Activated T-cell treated with anti-CD3 and anti-CD28 coated beads, Interleukin-2, amount 50 U/mL, for 1 hour (primary cell): Measurements from ENCODE around the gene HKDC1.
A peak's percentile ranks its signal among the peaks of the same experiment; 100 is the strongest.
"Not testable (repeated sequence)": the region's sequence is repeated elsewhere in the genome, so short reads cannot be mapped to it uniquely, and the experiment has no call there.

Experiments used
- DNase-seq: peaks from one replicate; pipeline ENCODE4 v3.0.0-alpha.2; 2020

Gene HKDC1, protein sequence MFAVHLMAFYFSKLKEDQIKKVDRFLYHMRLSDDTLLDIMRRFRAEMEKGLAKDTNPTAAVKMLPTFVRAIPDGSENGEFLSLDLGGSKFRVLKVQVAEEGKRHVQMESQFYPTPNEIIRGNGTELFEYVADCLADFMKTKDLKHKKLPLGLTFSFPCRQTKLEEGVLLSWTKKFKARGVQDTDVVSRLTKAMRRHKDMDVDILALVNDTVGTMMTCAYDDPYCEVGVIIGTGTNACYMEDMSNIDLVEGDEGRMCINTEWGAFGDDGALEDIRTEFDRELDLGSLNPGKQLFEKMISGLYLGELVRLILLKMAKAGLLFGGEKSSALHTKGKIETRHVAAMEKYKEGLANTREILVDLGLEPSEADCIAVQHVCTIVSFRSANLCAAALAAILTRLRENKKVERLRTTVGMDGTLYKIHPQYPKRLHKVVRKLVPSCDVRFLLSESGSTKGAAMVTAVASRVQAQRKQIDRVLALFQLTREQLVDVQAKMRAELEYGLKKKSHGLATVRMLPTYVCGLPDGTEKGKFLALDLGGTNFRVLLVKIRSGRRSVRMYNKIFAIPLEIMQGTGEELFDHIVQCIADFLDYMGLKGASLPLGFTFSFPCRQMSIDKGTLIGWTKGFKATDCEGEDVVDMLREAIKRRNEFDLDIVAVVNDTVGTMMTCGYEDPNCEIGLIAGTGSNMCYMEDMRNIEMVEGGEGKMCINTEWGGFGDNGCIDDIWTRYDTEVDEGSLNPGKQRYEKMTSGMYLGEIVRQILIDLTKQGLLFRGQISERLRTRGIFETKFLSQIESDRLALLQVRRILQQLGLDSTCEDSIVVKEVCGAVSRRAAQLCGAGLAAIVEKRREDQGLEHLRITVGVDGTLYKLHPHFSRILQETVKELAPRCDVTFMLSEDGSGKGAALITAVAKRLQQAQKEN

DNA sequence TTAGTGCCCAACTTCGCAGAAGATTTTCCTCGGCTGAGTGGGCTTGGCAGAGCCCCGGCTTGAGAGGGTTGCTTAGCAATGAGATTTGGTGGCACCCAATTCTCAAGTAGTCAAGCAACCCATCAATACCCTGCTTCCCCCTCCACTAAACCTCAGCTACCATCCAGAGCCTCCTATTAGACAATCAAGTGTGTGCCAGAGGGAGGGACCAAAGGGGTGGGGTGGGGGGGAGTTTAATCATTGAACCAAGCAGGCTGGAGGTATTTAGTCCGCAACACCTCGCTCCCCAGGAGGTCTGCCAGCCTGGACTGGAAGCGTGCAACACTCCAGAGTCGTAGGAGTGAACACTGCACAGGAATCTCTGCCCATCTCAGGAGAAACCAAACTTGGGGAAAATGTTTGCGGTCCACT, at the start of gene HKDC1:
TSS of gene HKDC1 (plus strand) at position 292 of the 411 bp plus-strand sequence. CDS start at position 396, 104 bp downstream.
- no peak for DNase-seq

DNA sequence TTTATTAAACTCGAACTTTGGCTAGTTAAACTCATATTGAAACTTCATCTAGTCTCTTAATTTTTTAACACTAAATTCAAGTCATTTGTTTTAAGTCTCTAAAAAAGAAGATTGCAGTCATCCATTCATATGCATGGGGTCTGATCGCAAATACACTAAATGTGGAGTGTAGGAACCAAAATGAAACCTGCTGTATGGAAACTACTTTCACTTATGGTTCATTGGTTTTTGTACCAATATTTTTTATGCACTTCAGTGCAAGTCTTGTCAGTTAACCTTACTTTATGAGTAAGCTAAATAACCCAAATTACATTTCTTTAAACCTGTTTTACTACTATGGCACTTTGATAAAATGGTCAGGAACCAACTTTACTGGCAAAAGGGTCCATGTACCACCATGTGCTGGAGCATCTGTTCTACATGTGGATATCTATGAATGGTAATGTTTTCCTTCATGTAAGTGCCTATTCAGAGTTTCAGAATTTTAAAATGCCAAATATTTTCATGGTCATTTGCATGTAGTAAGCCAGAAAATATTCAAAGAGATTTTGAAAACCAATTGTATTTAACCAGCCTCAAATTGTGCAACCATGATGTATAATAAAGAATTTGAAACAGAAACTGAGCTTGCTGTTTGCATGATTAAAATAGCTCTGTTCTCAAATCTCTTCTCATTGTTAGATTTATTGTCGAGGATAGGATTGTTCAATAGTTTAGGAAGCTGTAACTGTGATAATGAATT, 47.7 kb upstream of the HKDC1 start:
- DNase-seq: no peak

- DNase-seq: not testable (repeated sequence)
These were observed 44.8 kb upstream of the HKDC1 start for GRCh38 chr10:69175326-69175725.

GRCh38 chr10:69176823-69177222, 43.3 kb upstream of the HKDC1 start:
- DNase-seq: no peak

DNA sequence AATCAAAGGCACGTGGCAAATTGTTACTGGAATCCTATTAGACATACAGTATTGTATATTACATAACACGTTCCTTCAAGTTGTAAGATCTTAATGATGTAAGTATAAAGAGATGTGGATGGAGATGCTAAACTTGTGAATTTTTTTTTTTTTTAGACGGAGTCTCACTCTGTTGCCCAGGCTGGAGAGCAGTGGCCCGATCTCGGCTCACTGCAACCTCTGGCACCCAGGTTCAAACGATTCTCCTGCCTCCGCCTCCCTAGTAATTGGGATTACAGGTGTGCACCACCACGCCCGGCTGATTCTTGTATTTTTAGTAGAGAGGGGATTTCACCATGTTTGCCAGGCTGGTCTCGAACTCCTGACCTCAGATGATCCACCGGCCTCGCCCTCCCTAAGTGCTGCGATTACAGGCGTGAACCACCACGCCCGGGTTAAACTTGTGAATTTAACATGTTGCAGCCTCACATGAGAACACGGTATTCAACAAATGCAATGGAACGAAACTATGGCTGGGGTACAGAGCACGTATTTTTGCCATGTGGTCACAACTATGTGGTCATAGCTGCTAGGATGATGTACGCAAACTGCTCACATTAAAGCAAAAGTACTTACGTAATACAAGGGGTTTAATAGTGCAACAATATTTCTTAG, 40.9 kb upstream of the HKDC1 start:
- peak; percentile 56 for DNase-seq

DNA sequence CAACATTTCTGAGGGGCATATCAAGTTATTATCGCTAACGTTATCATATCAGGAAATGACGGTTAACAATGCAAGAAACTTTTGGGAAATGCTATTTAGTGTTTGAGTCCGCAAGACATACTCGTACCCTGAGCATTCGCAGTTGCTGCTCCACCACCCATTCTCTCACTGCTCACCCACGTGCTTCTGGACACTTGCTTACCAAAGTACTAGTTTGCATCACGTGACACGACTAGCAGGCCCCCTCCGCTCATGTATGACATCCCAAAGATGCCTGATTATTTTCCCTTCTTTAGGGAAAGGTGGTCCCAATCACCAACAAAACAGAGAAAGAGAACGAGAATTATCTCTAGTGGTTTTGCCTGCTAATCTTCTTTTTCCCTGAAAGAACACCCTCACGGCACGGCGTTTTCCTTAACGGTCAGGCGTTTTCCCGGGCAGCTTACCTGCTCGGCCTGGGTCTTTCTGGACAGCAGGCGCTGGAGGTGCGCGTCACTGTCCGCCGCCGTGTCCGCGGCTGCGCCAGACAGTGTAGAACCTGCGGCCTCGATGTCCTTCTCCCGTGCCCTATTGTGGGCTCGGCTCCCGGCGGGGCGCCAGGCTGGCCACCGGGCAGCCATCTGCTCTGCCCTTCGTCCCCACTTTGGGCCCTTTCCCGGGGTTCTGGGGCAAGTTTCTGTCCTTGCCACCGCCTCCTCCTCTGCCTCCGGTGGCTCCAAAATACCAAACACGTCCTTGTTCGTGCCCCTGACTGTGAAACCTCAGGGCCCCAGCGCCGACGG, 40.2 kb upstream of the HKDC1 start, which contains the start of gene SUPV3L1:
TSS of gene SUPV3L1 (plus strand) at position 492 of the 782 bp plus-strand sequence. CDS start at position 550, 58 bp downstream.
- DNase-seq: peak; percentile 88

DNA sequence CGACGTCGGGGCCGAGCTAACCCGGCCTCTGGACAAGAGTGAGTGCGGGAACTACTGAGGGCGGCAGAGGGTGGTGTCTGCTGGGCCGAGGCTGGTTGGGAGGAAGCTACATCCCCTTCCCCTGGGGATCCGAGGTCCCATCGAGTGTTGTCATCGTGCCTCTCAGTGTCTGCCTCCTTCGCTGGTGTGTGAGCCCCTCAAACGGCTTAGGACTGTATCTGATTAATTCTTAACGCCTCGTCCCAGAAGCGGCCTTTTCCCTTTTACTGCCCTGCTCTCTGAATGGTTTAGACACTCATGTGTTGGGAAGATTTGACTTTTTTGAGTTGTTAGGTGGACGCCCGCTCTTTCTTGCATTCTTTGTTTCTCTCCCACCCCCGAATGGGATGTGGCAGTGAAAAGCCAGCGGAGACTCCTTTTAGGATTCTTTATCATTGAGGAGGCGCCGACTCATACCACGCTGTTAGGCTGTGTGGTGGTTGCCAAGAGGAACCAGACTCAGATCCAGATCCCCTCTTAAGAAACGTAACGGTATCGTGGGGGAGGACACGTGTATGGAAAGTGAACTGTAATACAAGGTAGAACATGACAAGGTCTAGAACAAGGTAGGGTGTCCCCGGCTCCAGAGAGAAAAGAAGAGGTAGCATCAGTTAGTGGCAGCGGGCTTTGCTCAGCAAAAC, 39.5 kb upstream of the HKDC1 start:
- DNase-seq: peak; percentile 34

DNA sequence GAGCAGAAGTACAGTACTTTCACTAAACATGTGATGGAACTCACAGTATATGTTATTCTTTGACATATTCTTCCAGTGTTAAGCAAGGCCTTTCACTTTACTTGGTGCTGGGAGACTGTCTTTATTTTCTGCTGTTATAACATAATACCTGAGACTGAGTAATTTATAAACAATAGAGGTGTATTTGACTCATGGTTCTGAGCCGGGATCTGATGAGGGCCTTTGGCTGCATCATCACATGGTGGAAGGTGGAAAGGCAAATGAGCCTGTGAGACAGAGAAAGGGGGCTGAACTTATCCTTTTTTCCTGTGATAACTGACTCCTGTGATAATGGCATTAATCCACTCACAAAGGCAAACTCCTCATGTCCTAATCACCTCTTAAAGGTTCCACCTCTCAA, 38.7 kb upstream of the HKDC1 start:
- DNase-seq: no peak

DNA sequence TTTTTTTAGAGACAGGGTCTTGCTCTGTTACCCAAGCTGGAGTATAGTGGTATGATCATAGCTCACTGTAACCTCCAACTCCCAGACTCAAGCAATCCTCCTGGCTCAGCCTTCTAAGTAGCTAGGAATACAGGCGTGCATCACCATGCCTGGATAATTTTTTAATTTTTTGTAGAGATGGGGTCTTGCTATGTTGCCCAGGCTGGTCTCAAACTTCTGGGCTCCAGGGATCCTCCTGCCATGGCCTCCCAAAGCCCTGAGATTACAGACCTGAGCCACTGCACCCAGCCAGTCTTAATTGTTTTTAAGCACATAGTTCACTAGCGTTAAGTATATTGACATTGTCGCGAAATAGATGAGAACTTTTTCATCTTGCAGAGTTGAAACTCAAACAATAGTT, 38.1 kb upstream of the HKDC1 start:
- no peak for DNase-seq

DNA sequence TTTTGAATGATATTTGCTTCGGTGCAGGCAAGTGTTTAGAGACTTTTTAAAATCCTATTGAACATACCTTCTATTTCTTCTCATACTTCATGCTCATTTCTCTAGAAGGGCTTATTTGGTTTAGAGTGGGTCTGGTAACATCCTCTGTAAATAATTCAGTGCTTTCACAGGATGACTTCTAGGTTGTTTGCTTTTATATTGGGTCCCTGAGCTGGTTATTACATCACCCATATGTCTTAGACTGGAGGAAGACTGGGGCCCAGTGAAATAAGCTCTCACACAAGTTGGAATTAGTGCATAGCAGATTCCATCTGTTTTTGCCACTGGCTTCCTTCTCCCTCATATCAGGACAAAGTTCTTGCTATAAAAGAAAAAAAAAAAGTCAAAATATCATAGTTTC, 33.6 kb upstream of the HKDC1 start:
- no peak for DNase-seq

DNA sequence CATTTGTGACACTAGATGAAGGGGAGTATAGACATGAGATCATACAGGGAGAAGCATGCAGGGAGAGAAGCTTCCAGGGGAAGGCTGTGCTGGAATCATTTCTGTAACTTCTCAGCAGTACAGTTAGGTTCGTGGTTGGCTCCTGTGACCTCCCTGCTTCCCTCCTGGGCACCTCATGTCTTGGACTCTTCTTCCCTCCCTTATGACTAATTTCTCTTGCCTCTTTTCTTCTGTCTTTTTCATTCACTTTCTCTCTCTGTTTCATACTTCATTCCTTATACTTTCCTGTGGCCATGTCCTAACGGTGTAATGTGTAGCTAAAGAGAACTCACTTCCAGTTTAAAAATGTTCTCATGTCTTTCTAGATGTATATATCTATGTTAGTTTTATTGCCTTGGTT, 19.1 kb upstream of the HKDC1 start:
- DNase-seq: no peak

- no peak for DNase-seq
These were observed 17.8 kb upstream of the HKDC1 start for GRCh38 chr10:69202332-69202731.

DNA sequence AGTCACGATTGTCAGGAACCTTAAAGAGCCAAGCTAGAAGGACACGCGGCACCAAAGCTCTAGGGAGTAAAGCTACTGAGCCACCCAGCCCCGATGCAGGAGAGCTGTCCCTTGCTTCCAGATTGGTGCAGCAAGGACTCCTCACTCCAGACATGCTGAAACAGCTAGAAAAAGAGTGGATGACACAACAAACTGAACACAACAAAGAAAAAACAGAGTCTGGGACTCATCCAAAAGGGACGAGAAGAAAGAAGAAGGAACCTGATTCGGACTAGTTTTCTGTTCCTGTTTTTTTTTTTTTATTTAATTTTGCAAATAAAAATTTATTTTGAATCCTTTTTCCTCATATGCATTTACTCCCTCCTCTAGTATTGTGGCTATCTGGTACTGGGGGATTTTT, 11.4 kb upstream of the HKDC1 start:
- no peak for DNase-seq

GRCh38 chr10:69209787-69210484, 10.2 kb upstream of the HKDC1 start:
- no peak for DNase-seq

DNA sequence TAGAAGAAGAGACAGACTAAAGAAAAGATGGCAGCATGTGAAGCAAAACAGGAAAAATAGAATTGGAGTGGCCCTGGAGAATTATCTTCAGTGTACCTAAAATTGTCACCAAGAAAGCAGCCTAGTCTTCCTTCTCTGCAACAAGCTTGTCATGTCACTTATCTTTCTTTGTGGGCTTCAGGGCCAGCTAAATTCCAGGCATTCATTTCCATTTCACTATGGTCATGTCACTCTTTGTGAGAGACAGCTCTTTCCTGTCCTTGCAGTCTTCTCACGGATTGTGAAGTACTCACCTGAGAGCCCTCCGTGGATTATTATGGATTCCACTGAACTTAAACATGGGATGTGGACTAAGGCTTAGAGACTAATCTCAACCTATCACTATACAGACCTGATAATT, 9.0 kb upstream of the HKDC1 start:
- no peak for DNase-seq

- DNase-seq: no peak
These were observed 8.6 kb upstream of the HKDC1 start for GRCh38 chr10:69211524-69211923.

DNA sequence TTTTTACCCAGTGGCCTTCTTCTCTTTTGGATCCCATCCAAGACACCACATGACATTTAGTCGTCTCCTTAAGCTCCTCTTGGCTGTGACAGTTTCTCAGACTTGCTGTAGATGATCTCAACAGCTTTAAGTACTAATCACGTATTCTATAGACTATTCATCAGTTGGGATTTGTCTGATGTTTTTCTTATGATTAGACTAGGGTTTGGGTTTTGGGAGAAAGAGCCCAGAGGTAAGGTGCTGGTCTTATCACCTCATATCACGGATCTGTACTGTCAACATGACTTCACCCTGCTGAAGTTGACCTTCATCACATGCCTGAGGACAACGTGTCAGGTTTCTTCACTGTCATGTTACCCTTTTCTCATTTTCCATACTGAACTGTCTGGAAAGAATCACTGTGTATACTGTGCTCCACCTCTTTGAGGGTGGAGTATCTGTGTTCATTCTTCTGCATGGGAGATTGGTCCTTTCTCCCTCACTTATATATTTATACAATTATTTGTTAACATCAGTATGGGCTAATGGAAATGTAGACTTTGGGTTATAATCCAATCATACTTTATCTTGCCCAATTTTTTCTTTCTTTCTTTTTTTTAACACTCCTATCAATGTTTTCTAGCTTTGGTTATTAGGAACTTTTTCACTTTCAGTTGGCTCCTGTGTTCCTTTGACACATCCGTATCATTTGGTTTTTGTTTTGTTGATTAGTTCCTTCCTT, 6.4 kb upstream of the HKDC1 start:
- DNase-seq: no peak

DNA sequence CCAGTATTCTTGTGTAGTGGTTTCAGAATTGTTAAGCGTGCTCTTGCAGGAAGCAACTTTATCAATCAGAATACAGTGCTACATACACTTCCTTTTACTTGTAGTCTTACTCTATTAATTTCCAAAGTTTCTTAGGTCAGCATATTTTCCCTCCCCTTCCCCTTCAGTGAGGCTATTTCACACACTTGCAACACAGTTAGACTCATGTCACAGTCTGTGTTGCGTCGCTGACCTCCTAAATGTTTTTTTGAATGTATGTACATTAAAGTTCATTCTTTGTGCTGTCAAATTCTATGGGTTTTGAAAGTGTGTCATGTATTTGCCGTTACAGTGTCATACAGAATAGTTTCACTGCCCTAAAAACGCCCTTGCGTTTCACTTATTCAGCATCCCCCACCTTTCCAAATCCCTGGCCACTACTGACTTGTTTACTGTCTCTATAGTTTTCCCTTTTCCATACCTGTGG, 5.4 kb upstream of the HKDC1 start:
- no peak for DNase-seq

GRCh38 chr10:69215405-69216171, 4.5 kb upstream of the HKDC1 start:
- no peak for DNase-seq
